ENCODE data around the gene ERG28. TPM values are rescaled to one million over a fixed set of nuclear protein-coding genes. Genes with fewer than 3 reads are reported as not detected.

ERG28 gene
- total and polyA plus RNA-seq, 2 donors (not counting 1 experiment from before 2014, with no cell fraction given), result 4.9 to 11.7 TPM

GRCh38 chr14:75625034-75625433 is 35.6 kb downstream of the ERG28 start:
- no CpG with 5 or more reads among the region's 3 CpGs for WGBS (ENCODE audit: insufficient coverage)
- CTCF ChIA-PET, result no interaction called here

GRCh38 chr14:75619548-75619947 is 41.1 kb downstream of the ERG28 start:
- Histone ChIP-seq H3K79me2 (ENCODE audit: control insufficient read depth, insufficient read depth, low read length) (no peaks in the 10 kb centered on the region), H3K4me1 (ENCODE audit: control insufficient read depth in 2 of 2, insufficient read depth in 2 of 2, low read length in 2 of 2) (peaks cover 18 to 19% of the 10 kb centered on the region in 2 donors), H3K36me3 (replicated peaks in 1 of 2; ENCODE audit: control extremely low read depth in 1 of 2, control insufficient read depth in 1 of 2, extremely low read depth in 1 of 2, insufficient read depth in 2 of 2, low read length in 1 of 2) (no peaks in the 10 kb centered on the region), H2AFZ (ENCODE audit: insufficient read depth, low read depth, low read length, poor library complexity, severe bottlenecking) (no peak overlapping the region), H3K4me2 (replicated peaks; ENCODE audit: low read depth, low read length, poor library complexity, severe bottlenecking) (no peak overlapping the region), H3K27me3 (replicated peaks in 1 of 4; ENCODE audit: control extremely low read depth in 1 of 4, control insufficient read depth in 3 of 4, insufficient read depth in 4 of 4, low read length in 3 of 4) (peaks cover 0 to 15% (median 6%) of the 10 kb centered on the region in 4 experiments), H3K9ac (ENCODE audit: low read length) (no peak overlapping the region), H3K27ac (ENCODE audit: low read length in 2 of 2) (no peak overlapping the region), H3K4me3 (ENCODE audit: control extremely low read depth in 1 of 5, extremely low read depth in 1 of 5, insufficient read depth in 1 of 5, low read depth in 2 of 5, low read length in 4 of 5) (no peak overlapping the region), H4K20me1 (ENCODE audit: control insufficient read depth, insufficient read depth, low read length, poor library complexity, severe bottlenecking) (no peaks in the 10 kb centered on the region), H3K9me3 (ENCODE audit: control extremely low read depth in 1 of 3, control insufficient read depth in 2 of 3, insufficient read depth in 1 of 3, low read length in 2 of 3) (peaks cover 0 to 9% (median 4%) of the 10 kb centered on the region in 3 donors)
- TF ChIP-seq EZH2 (IDR thresholded peaks at IDR 0.05; ENCODE audit: borderline replicate concordance, insufficient read depth, low read depth, low read length, poor library complexity, severe bottlenecking) (no peak), CTCF (IDR thresholded peaks at IDR 0.05) (no peak)
- Mint-ChIP-seq H3K27ac (no peak overlapping the region), H3K4me3 (no peak overlapping the region), H3K4me1 (peaks cover 21% of the 10 kb centered on the region), H3K9me3 (ENCODE audit: insufficient read depth) (peaks cover 1% of the 10 kb centered on the region), H3K27me3 (peaks cover 16% of the 10 kb centered on the region)
- CTCF ChIA-PET, result interaction anchor here (4.6 kb wide), 1 partner anchor 35 kb away, joined by 15 read pairs; no protein-coding TSS in a partner anchor
- intact Hi-C loops (cut with micrococcal nuclease), result no loop called here
- ATAC-seq (ENCODE audit: low read depth) (no peak), DNase-seq (no peak)
- 100% methylated on average over 1 of the region's 1 CpG for WGBS (ENCODE audit: insufficient coverage)
- POLR2A ChIA-PET, result no interaction called here

More at GRCh38 chr14:75625034-75625433, 35.6 kb downstream of the ERG28 start:
- POLR2A ChIA-PET, result no interaction called here
- no peak for TF ChIP-seq EZH2 (IDR thresholded peaks at IDR 0.05; ENCODE audit: borderline replicate concordance, insufficient read depth, low read depth, low read length, poor library complexity, severe bottlenecking)
- TF ChIP-seq CTCF (IDR thresholded peaks at IDR 0.05), result no peak
- DNase-seq, result no peak
- no peak overlapping the region for H3K4me3 Mint-ChIP-seq
- no peak overlapping the region for H3K4me2 ChIP-seq (replicated peaks; ENCODE audit: low read depth, low read length, poor library complexity, severe bottlenecking)
- H3K27ac Mint-ChIP-seq, result no peak overlapping the region
- H3K9me3 Mint-ChIP-seq (ENCODE audit: insufficient read depth), result no peaks in the 10 kb centered on the region
- H3K4me1 Mint-ChIP-seq, result peaks cover 14% of the 10 kb centered on the region
- intact Hi-C loops (cut with micrococcal nuclease), result no loop called here
- no peak overlapping the region for H3K9ac ChIP-seq (ENCODE audit: low read length)
- ATAC-seq (ENCODE audit: low read depth), result no peak
- peaks cover 0 to 4% (median 0%) of the 10 kb centered on the region in 3 donors for H3K9me3 ChIP-seq (ENCODE audit: control extremely low read depth in 1 of 3, control insufficient read depth in 2 of 3, insufficient read depth in 1 of 3, low read length in 2 of 3)
- H3K79me2 ChIP-seq (ENCODE audit: control insufficient read depth, insufficient read depth, low read length), result no peaks in the 10 kb centered on the region
- no peak overlapping the region for H3K27ac ChIP-seq (ENCODE audit: low read length in 2 of 2)
- H3K4me3 ChIP-seq (ENCODE audit: control extremely low read depth in 1 of 5, extremely low read depth in 1 of 5, insufficient read depth in 1 of 5, low read depth in 2 of 5, low read length in 4 of 5), result no peak overlapping the region
- peaks cover 0 to 18% (median 14%) of the 10 kb centered on the region in 4 experiments for H3K27me3 ChIP-seq (replicated peaks in 1 of 4; ENCODE audit: control extremely low read depth in 1 of 4, control insufficient read depth in 3 of 4, insufficient read depth in 4 of 4, low read length in 3 of 4)
- peaks cover 36% of the 10 kb centered on the region for H3K27me3 Mint-ChIP-seq
- no peaks in the 10 kb centered on the region for H4K20me1 ChIP-seq (ENCODE audit: control insufficient read depth, insufficient read depth, low read length, poor library complexity, severe bottlenecking)
- no peaks in the 10 kb centered on the region for H3K36me3 ChIP-seq (replicated peaks in 1 of 2; ENCODE audit: control extremely low read depth in 1 of 2, control insufficient read depth in 1 of 2, extremely low read depth in 1 of 2, insufficient read depth in 2 of 2, low read length in 1 of 2)
- H3K4me1 ChIP-seq (ENCODE audit: control insufficient read depth in 2 of 2, insufficient read depth in 2 of 2, low read length in 2 of 2), result peaks cover 9 to 11% of the 10 kb centered on the region in 2 donors
- H2AFZ ChIP-seq (ENCODE audit: insufficient read depth, low read depth, low read length, poor library complexity, severe bottlenecking), result no peak overlapping the region
